Measurements from ENCODE around the gene PINLYP. TPM values are rescaled to one million over a fixed set of nuclear protein-coding genes. Genes with fewer than 3 reads are reported as not detected.

Gene PINLYP
- total and polyA plus RNA-seq, 7 donors: 1.4 to 21.0 (median 10.8) TPM

DNA sequence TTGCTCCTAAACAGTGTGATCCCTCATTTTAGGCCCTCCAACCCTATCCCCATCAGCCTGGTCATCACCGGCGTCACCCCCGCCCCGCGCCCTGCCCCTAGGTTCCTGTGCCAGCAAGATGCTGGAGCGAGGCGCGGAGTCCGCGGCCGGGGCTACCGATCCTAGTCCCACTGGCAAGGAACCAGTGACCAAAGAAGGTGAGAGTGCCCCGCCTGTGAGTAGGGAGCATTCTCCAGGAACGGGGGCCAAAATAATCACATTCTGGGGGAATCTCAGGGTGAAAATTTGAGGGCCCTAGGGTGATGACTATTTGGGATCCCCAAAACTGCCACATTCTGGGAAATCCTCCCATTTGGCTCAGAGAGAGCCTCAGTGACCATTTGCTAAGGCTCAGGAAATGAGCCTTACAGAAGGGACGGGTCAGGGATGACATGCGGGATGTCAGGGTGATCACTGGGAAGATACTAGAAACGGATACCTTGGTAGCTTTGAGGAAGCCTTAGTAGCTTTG lies 41.2 kb upstream of the PINLYP start:
- H3K9me3 ChIP-seq: peaks cover 0 to 7% (median 0%) of the 10 kb centered on the region in 4 donors
- 38 to 43% methylated on average over 17 of the region's 17 CpGs for WGBS, 2 donors
- H3K36me3 ChIP-seq: peaks cover 0 to 16% (median 14%) of the 10 kb centered on the region in 4 donors
- H3K27me3 ChIP-seq: no peaks in the 10 kb centered on the region
- intact Hi-C loops (cut with DNase I): loop anchor here (1.0 to 5.0 kb wide), 3 partner anchors 62 to 133 kb away; partner anchors contain the start of genes IRGQ and ZNF576
- H3K4me3 ChIP-seq: peak overlapping the region; percentile 37 to 66 (median 56)
- H3K4me1 ChIP-seq: peaks cover 0 to 34% (median 29%) of the 10 kb centered on the region in 4 donors
- no peak for DNase-seq
- TF ChIP-seq POLR2AphosphoS5 (IDR thresholded peaks at IDR 0.05): peak in 2 of 4 donors; percentile 8 to 23
- TF ChIP-seq POLR2A (IDR thresholded peaks at IDR 0.05): no peak
- H3K27ac ChIP-seq: peak overlapping the region; percentile 93 to 98 (median 96)

DNA sequence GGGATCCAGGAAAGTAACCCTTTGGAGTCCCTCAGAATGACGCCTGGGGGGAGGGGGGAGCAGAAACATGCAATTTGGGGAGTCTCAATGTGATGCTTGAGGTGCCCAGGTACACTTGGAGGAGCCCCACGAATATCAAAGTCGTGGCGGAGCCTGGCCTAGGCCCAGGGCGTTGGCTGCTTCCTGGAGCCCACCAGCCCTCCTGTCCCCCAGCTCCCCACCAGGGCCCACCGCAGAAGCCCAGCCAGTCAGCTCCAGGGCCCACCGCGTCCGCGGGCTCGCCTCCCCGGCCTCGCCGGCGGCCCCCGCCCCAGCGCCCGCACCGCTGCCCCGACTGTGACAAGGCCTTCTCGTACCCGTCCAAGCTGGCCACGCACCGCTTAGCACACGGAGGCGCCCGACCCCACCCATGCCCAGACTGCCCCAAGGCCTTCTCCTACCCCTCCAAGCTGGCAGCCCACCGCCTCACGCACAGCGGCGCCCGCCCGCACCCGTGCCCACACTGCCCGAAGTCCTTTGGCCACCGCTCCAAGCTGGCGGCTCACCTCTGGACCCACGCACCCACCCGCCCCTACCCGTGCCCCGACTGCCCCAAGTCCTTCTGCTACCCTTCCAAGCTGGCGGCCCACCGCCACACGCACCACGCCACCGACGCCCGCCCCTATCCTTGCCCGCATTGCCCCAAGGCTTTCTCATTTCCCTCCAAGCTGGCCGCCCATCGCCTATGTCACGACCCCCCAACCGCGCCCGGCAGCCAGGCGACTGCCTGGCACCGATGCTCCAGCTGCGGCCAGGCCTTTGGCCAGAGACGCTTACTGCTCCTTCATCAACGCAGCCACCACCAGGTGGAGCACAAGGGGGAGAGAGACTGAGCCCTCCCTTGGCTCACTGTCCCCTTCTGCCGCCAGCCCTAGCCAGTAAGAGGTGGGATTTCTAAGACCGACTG lies 40.5 kb upstream of the PINLYP start:
- Histone ChIP-seq H3K27me3 (no peaks in the 10 kb centered on the region), H3K9me3 (peaks cover 0 to 7% (median 0%) of the 10 kb centered on the region in 4 donors), H3K27ac (peak overlapping the region; percentile 93 to 98 (median 96)), H3K4me3 (peak overlapping the region in 3 of 4 donors; percentile 52 to 66 (median 60)), H3K36me3 (peaks cover 0 to 24% (median 15%) of the 10 kb centered on the region in 4 donors), H3K4me1 (peaks cover 0 to 34% (median 29%) of the 10 kb centered on the region in 4 donors)
- intact Hi-C loops (cut with DNase I): loop anchor here (1.0 to 5.0 kb wide), 4 partner anchors 37 to 132 kb away; partner anchors contain the start of genes IRGQ and ZNF576
- TF ChIP-seq, protein P1, sequence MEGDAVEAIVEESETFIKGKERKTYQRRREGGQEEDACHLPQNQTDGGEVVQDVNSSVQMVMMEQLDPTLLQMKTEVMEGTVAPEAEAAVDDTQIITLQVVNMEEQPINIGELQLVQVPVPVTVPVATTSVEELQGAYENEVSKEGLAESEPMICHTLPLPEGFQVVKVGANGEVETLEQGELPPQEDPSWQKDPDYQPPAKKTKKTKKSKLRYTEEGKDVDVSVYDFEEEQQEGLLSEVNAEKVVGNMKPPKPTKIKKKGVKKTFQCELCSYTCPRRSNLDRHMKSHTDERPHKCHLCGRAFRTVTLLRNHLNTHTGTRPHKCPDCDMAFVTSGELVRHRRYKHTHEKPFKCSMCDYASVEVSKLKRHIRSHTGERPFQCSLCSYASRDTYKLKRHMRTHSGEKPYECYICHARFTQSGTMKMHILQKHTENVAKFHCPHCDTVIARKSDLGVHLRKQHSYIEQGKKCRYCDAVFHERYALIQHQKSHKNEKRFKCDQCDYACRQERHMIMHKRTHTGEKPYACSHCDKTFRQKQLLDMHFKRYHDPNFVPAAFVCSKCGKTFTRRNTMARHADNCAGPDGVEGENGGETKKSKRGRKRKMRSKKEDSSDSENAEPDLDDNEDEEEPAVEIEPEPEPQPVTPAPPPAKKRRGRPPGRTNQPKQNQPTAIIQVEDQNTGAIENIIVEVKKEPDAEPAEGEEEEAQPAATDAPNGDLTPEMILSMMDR (IDR thresholded peaks at IDR 0.05): peak in 3 of 4 experiments; percentile 52 to 68 (median 62)
- no peak for TF ChIP-seq EP300 (IDR thresholded peaks at IDR 0.05)
- TF ChIP-seq POLR2AphosphoS5 (IDR thresholded peaks at IDR 0.05): peak in 3 of 4 donors; percentile 15 to 40 (median 35)
- TF ChIP-seq POLR2A (IDR thresholded peaks at IDR 0.05): no peak
- DNase-seq: peak; percentile 87
- WGBS, 2 donors: 72 to 82% methylated on average over 62 of the region's 62 CpGs

DNA sequence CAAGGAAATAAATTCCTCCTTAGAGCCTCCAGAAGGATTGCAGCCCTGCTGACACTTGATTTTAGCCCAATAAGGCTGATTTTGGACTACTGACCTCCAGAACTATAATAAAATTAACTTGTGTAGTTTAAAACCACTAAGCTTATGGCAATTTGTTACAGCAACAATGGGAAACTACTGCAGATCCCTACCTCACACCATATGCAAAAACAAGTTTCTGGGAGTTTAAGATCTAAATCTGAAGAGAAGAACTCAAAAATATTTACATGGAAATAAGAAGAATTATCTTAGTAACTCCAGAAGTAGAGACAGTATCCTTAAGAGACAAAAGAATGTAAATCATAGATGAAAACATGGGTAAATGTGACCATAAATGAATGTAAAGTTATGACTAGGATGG lies 36.7 kb upstream of the PINLYP start:
- H3K27ac ChIP-seq: no peak overlapping the region
- H3K4me3 ChIP-seq: no peak overlapping the region
- H3K27me3 ChIP-seq: no peaks in the 10 kb centered on the region
- TF ChIP-seq EP300 (IDR thresholded peaks at IDR 0.05) (no peak), POLR2A (IDR thresholded peaks at IDR 0.05) (no peak), POLR2AphosphoS5 (IDR thresholded peaks at IDR 0.05) (no peak)
- TF ChIP-seq, protein P1 (IDR thresholded peaks at IDR 0.05): no peak
- peaks cover 0 to 19% (median 18%) of the 10 kb centered on the region in 4 donors for H3K4me1 ChIP-seq
- DNase-seq: no peak
- peaks cover 0 to 7% (median 0%) of the 10 kb centered on the region in 4 donors for H3K9me3 ChIP-seq
- intact Hi-C loops (cut with DNase I): loop anchor here (5.0 kb wide), 1 partner anchor 33 kb away; no protein-coding TSS in a partner anchor
- peaks cover 0 to 61% (median 30%) of the 10 kb centered on the region in 4 donors for H3K36me3 ChIP-seq

DNA sequence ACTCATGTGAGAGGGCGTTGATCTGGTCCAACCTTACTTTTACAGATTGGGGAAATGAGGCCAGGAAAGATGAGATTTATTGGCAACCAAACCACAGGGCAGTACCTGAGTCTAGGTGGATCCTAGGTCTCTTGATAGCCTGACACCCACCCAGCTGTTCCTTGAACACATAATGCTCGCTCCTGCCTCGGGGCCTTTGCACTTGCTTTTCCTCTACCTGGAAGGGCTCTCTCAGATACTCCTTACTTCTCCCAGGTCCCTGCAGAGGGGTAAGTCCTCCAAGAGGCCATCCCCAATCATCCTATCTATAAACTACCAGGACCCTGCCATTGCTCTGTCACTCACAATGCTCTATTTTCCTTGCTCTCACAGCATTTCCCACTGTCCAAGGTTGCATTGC lies 35.2 kb upstream of the PINLYP start:
- no peak overlapping the region for H3K4me3 ChIP-seq
- H3K27ac ChIP-seq: no peak overlapping the region
- H3K9me3 ChIP-seq: peaks cover 0 to 7% (median 0%) of the 10 kb centered on the region in 4 donors
- 95 to 96% methylated on average over 3 of the region's 3 CpGs for WGBS, 2 donors
- no peaks in the 10 kb centered on the region for H3K27me3 ChIP-seq
- TF ChIP-seq EP300 (IDR thresholded peaks at IDR 0.05): no peak
- TF ChIP-seq, protein P1 (IDR thresholded peaks at IDR 0.05): no peak
- no peak for TF ChIP-seq POLR2A (IDR thresholded peaks at IDR 0.05)
- no peak for TF ChIP-seq POLR2AphosphoS5 (IDR thresholded peaks at IDR 0.05)
- no peak for DNase-seq
- H3K4me1 ChIP-seq: peaks cover 0 to 6% (median 5%) of the 10 kb centered on the region in 4 donors
- H3K36me3 ChIP-seq: peaks cover 0 to 76% (median 39%) of the 10 kb centered on the region in 4 donors
- intact Hi-C loops (cut with DNase I): no loop called here
